Ishikawa (cell line): Measurements from ENCODE around the gene ZNF416.

ENCODE experiments used
- CEBPB ChIP-seq: IDR thresholded peaks from 2 replicates; pipeline ENCODE4 v1.6.1; 2012
- CREB1 ChIP-seq: IDR thresholded peaks from 2 replicates; pipeline ENCODE4 v1.6.1; 2012; ENCODE audit warnings: low read depth
- EGR1 ChIP-seq: IDR thresholded peaks from 2 replicates; pipeline ENCODE4 v1.6.1; 2012
- EP300 ChIP-seq: IDR thresholded peaks from 2 replicates; pipeline ENCODE4 v1.6.1; 2012; ENCODE audit warnings: borderline replicate concordance
- FOXM1 ChIP-seq: IDR thresholded peaks from 2 replicates; pipeline ENCODE4 v1.6.1; 2012; ENCODE audit warnings: low read depth, borderline replicate concordance
- RAD21 ChIP-seq: IDR thresholded peaks from 2 replicates; pipeline ENCODE4 v1.6.1; 2012; ENCODE audit warnings: low read depth
- TAF1 ChIP-seq: IDR thresholded peaks from 2 replicates; pipeline ENCODE4 v1.6.1; 2012; ENCODE audit warnings: low read depth, mild to moderate bottlenecking
- TCF12 ChIP-seq: IDR thresholded peaks from 2 replicates; pipeline ENCODE4 v1.6.1; 2012; ENCODE audit warnings: low read depth
- YY1 ChIP-seq: IDR thresholded peaks from 2 replicates; pipeline ENCODE4 v1.6.1; 2012; ENCODE audit warnings: low read depth
- ZBTB7A ChIP-seq: IDR thresholded peaks from 2 replicates; pipeline ENCODE4 v1.6.1; 2012; ENCODE audit warnings: low read depth
- TF ChIP-seq, protein P1 (sequence below): IDR thresholded peaks from 2 replicates; pipeline ENCODE4 v1.6.1; 2012
- TF ChIP-seq, protein P2 (sequence below): IDR thresholded peaks from 2 replicates; pipeline ENCODE4 v1.6.1; 2012; ENCODE audit warnings: low read depth, mild to moderate bottlenecking
- TF ChIP-seq, protein P3 (sequence below): IDR thresholded peaks from 2 replicates; pipeline ENCODE4 v1.6.1; 2012

DNA sequence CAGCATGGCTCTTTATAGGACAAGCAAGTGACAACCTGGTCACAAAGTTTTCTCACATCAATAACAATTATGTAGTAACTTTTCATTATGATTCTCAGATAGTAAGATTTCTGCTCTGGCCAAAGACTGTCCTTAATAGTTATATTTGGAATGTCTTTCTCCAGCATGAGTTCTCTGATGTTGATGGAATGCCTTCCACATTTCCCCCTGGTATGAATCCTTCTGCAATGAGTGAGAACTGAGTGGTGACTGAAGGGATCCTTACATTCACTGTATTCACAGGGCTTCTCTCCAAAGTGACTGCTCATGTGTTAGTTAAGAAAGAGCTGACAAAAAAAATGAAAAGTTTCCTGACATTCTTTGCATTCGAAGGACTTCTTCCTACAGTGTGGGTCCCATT, 32.2 kb downstream of the ZNF416 start:
- TF ChIP-seq TAF1 = no peak
- TF ChIP-seq, protein P1, sequence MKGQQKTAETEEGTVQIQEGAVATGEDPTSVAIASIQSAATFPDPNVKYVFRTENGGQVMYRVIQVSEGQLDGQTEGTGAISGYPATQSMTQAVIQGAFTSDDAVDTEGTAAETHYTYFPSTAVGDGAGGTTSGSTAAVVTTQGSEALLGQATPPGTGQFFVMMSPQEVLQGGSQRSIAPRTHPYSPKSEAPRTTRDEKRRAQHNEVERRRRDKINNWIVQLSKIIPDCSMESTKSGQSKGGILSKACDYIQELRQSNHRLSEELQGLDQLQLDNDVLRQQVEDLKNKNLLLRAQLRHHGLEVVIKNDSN = no peak
- no peak for TF ChIP-seq CREB1
- no peak for TF ChIP-seq CEBPB
- TF ChIP-seq EP300 = no peak
- no peak for TF ChIP-seq EGR1
- TF ChIP-seq ZBTB7A = no peak
- no peak for TF ChIP-seq YY1
- TF ChIP-seq FOXM1 = no peak
- TF ChIP-seq TCF12 = no peak
- TF ChIP-seq, protein P2, sequence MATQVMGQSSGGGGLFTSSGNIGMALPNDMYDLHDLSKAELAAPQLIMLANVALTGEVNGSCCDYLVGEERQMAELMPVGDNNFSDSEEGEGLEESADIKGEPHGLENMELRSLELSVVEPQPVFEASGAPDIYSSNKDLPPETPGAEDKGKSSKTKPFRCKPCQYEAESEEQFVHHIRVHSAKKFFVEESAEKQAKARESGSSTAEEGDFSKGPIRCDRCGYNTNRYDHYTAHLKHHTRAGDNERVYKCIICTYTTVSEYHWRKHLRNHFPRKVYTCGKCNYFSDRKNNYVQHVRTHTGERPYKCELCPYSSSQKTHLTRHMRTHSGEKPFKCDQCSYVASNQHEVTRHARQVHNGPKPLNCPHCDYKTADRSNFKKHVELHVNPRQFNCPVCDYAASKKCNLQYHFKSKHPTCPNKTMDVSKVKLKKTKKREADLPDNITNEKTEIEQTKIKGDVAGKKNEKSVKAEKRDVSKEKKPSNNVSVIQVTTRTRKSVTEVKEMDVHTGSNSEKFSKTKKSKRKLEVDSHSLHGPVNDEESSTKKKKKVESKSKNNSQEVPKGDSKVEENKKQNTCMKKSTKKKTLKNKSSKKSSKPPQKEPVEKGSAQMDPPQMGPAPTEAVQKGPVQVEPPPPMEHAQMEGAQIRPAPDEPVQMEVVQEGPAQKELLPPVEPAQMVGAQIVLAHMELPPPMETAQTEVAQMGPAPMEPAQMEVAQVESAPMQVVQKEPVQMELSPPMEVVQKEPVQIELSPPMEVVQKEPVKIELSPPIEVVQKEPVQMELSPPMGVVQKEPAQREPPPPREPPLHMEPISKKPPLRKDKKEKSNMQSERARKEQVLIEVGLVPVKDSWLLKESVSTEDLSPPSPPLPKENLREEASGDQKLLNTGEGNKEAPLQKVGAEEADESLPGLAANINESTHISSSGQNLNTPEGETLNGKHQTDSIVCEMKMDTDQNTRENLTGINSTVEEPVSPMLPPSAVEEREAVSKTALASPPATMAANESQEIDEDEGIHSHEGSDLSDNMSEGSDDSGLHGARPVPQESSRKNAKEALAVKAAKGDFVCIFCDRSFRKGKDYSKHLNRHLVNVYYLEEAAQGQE = no peak
- TF ChIP-seq RAD21 = no peak
- TF ChIP-seq, protein P3, sequence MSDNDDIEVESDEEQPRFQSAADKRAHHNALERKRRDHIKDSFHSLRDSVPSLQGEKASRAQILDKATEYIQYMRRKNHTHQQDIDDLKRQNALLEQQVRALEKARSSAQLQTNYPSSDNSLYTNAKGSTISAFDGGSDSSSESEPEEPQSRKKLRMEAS = no peak
